PC-3 (cell line): ENCODE data around the gene HSF2BP. TPM values are rescaled to one million over a fixed set of nuclear protein-coding genes. Genes with fewer than 3 reads are reported as not detected.

Source experiments
- ATAC-seq: fragments of 200-7000 bp; cut with Tn5 transposase; 2 replicates; pipeline ENCODE4 v1.9.1; 2020; ENCODE audit warnings: mild to moderate bottlenecking, moderate library complexity
- BruUV-seq: library from RNA; stranded (reverse); fragments of 400-500 nt; replicated peaks from 2 replicates; lab custom pipeline; 2021; lab: Mats Ljungman, UMichigan
- CTCF ChIA-PET: fragments of 300-600 bp; sonication (Branson Sonifier 250); formaldehyde crosslinking; loops from one replicate; lab custom pipeline; 2022; ENCODE audit warnings: antibody characterized with exemption; lab: Charles Lee
- POLR2A ChIA-PET: fragments of 300-600 bp; sonication (Branson Sonifier 250); formaldehyde crosslinking; loops from one replicate; lab custom pipeline; 2022; ENCODE audit warnings: antibody characterized with exemption; ENCODE audit not compliant: unreplicated experiment; lab: Charles Lee
- DNase-seq: peaks from one replicate; pipeline ENCODE4 v3.0.0-alpha.2; 2015
- H2AFZ ChIP-seq: fragments of 300-600 bp; sonication (generic); 2 replicates; pipeline ENCODE4 v1.6.0; 2016; ENCODE audit warnings: antibody characterized with exemption, low read length
- H3F3A ChIP-seq: fragments of 300-600 bp; sonication (generic); one replicate; pipeline ENCODE4 v1.6.0; 2017; ENCODE audit warnings: antibody characterized with exemption, low read length, control low read depth, mild to moderate bottlenecking; ENCODE audit not compliant: unreplicated experiment
- H3K27ac ChIP-seq: fragments of 300-600 bp; sonication (generic); 2 replicates; pipeline ENCODE4 v1.5.1; 2016; ENCODE audit warnings: mild to moderate bottlenecking, low read length
- H3K27me3 ChIP-seq: fragments of 300-600 bp; sonication (generic); 2 replicates; pipeline ENCODE4 v1.6.1; 2016; ENCODE audit warnings: low read length, mixed read lengths
- H3K36me3 ChIP-seq: fragments of 300-600 bp; sonication (generic); 2 replicates; pipeline ENCODE4 v1.6.1; 2016; ENCODE audit warnings: low read depth, mixed run types, low read length, mixed read lengths
- H3K4me1 ChIP-seq: fragments of 300-600 bp; sonication (generic); 2 replicates; pipeline ENCODE4 v1.5.1; 2016; ENCODE audit warnings: low read length; ENCODE audit not compliant: insufficient read depth
- H3K4me2 ChIP-seq: fragments of 300-600 bp; sonication (generic); 2 replicates; pipeline ENCODE4 v1.6.0; 2016; ENCODE audit warnings: low read length
- H3K4me3 ChIP-seq: fragments of 300-600 bp; sonication (generic); 2 replicates; pipeline ENCODE4 v1.5.1; 2016; ENCODE audit warnings: mild to moderate bottlenecking, low read length, mixed read lengths
- H3K79me2 ChIP-seq: fragments of 300-600 bp; sonication (generic); 2 replicates; pipeline ENCODE4 v1.6.1; 2017; ENCODE audit warnings: low read length, mixed read lengths
- H3K9ac ChIP-seq: fragments of 300-600 bp; sonication (generic); 2 replicates; pipeline ENCODE4 v1.6.0; 2016; ENCODE audit warnings: mild to moderate bottlenecking, low read length
- H3K9me2 ChIP-seq: fragments of 300-600 bp; sonication (generic); replicated peaks from 2 replicates; pipeline ENCODE4 v1.6.1; 2016; ENCODE audit warnings: mixed run types, low read length, mixed read lengths
- H3K9me3 ChIP-seq: fragments of 300-600 bp; sonication (generic); 2 replicates; pipeline ENCODE4 v1.6.1; 2016; ENCODE audit warnings: low read length, mixed read lengths
- H4K20me1 ChIP-seq: fragments of 300-600 bp; sonication (generic); 2 replicates; pipeline ENCODE4 v1.6.1; 2016; ENCODE audit warnings: low read length, mixed read lengths
- CTCF ChIP-seq: fragments of 300-600 bp; sonication (generic); conservative IDR thresholded peaks from 2 replicates; pipeline ENCODE4 v1.5.1; 2017; ENCODE audit warnings: antibody characterized with exemption, low read depth, mild to moderate bottlenecking, low read length
- EZH2 ChIP-seq: fragments of 300-600 bp; sonication (generic); IDR thresholded peaks from one replicate; pipeline ENCODE4 v1.6.1; 2017; ENCODE audit warnings: antibody characterized with exemption, mild to moderate bottlenecking, low read length; ENCODE audit not compliant: unreplicated experiment
- EZH2phosphoT487 ChIP-seq: fragments of 300-600 bp; sonication (generic); IDR thresholded peaks from 2 replicates; pipeline ENCODE4 v1.6.1; 2018; ENCODE audit warnings: mild to moderate bottlenecking, antibody characterized with exemption, low read length, borderline replicate concordance
- intact Hi-C: fragments of 100-400 bp; cut with micrococcal nuclease; formaldehyde crosslinking; loops from 2 replicates; pipeline ENCODE4 v1.9.0; 2023
- total RNA-seq: library from RNA; depleted of rRNA; stranded (reverse); fragments of >200 nt; gene quantifications from 2 replicates; pipeline ENCODE4 v1.2.3, GENCODE V29; 2014

HSF2BP gene
- total RNA-seq, 1 experiment from 2014 or later: 2.4 TPM

- H3K4me3 ChIP-seq: no peak overlapping the region
- H3K36me3 ChIP-seq: peaks cover 67% of the 10 kb centered on the region
- no peaks in the 10 kb centered on the region for H3K9me2 ChIP-seq
- CTCF ChIA-PET: no interaction called here
- POLR2A ChIA-PET: no interaction called here
- ATAC-seq (no peak), DNase-seq (no peak)
- intact Hi-C loops: no loop called here
- H3K4me2 ChIP-seq: no peak overlapping the region
- H4K20me1 ChIP-seq: peaks cover 3% of the 10 kb centered on the region; the same call in 1 of the 2 replicates
- no peak overlapping the region for H3K9ac ChIP-seq
- no peaks in the 10 kb centered on the region for H3K9me3 ChIP-seq
- peaks cover 23% of the 10 kb centered on the region; the same call in 1 of the 2 replicates for H3K79me2 ChIP-seq
- H3K27ac ChIP-seq: no peak overlapping the region
- H3F3A ChIP-seq: peaks cover 3% of the 10 kb centered on the region
- no peak for TF ChIP-seq EZH2phosphoT487
- TF ChIP-seq CTCF: no peak
- no peak for TF ChIP-seq EZH2
- no TSS peak for BruUV-seq
- H3K4me1 ChIP-seq: peaks cover 7% of the 10 kb centered on the region; the same call in 1 of the 2 replicates
- no peaks in the 10 kb centered on the region for H3K27me3 ChIP-seq
- H2AFZ ChIP-seq: no peak overlapping the region
Measured at GRCh38 chr21:43679951-43680350, 20.7 kb upstream of the HSF2BP start.

GRCh38 chr21:43676391-43676790, 17.1 kb upstream of the HSF2BP start:
- H3K36me3 ChIP-seq: peaks cover 64% of the 10 kb centered on the region
- DNase-seq: no peak
- no peaks in the 10 kb centered on the region for H3K27me3 ChIP-seq
- peaks cover 1% of the 10 kb centered on the region; the same call in 1 of the 2 replicates for H3K4me1 ChIP-seq
- ChIA-PET CTCF (no interaction called here), POLR2A (no interaction called here)
- H3K4me3 ChIP-seq: no peak overlapping the region
- peaks cover 5% of the 10 kb centered on the region for H3F3A ChIP-seq
- ATAC-seq: no peak
- H2AFZ ChIP-seq: no peak overlapping the region
- TF ChIP-seq EZH2 (no peak), CTCF (no peak), EZH2phosphoT487 (no peak)
- intact Hi-C loops: no loop called here
- H3K9me2 ChIP-seq: no peaks in the 10 kb centered on the region
- H4K20me1 ChIP-seq: peaks cover 3% of the 10 kb centered on the region; the same call in 1 of the 2 replicates
- no peak overlapping the region for H3K4me2 ChIP-seq
- no peak overlapping the region for H3K27ac ChIP-seq
- peaks cover 26% of the 10 kb centered on the region; the same call in 1 of the 2 replicates for H3K79me2 ChIP-seq
- H3K9ac ChIP-seq: no peak overlapping the region
- BruUV-seq: no TSS peak
- no peaks in the 10 kb centered on the region for H3K9me3 ChIP-seq

GRCh38 chr21:43675871-43676270, 16.6 kb upstream of the HSF2BP start:
- ChIA-PET CTCF (no interaction called here), POLR2A (no interaction called here)
- Histone ChIP-seq H3K27ac (no peak overlapping the region), H2AFZ (no peak overlapping the region), H3K9me3 (no peaks in the 10 kb centered on the region), H3K9ac (no peak overlapping the region), H3K4me3 (no peak overlapping the region), H3F3A (peaks cover 5% of the 10 kb centered on the region), H3K9me2 (no peaks in the 10 kb centered on the region), H3K27me3 (no peaks in the 10 kb centered on the region), H4K20me1 (peaks cover 3% of the 10 kb centered on the region; the same call in 1 of the 2 replicates), H3K4me2 (no peak overlapping the region), H3K4me1 (no peaks in the 10 kb centered on the region), H3K36me3 (peaks cover 68% of the 10 kb centered on the region), H3K79me2 (peaks cover 30% of the 10 kb centered on the region; the same call in 1 of the 2 replicates)
- no peak for ATAC-seq
- no peak for TF ChIP-seq CTCF
- no peak for TF ChIP-seq EZH2phosphoT487
- TF ChIP-seq EZH2: no peak
- intact Hi-C loops: no loop called here
- BruUV-seq: no TSS peak
- no peak for DNase-seq
